Heart left ventricle (tissue), 16 donors: ENCODE data around the gene GNAT1. TPM values are rescaled to one million over a fixed set of nuclear protein-coding genes. Genes with fewer than 3 reads are reported as not detected.
A peak's percentile ranks its signal among the peaks of the same experiment; 100 is the strongest.

ENCODE experiments used
- ATAC-seq, 4 donors: fragments of 200-7000 bp; cut with Tn5 transposase; one replicate each; pipeline ENCODE4 v1.9.1; 2020 to 2022; ENCODE audit warnings: moderate library complexity in 4 of 4, mild to moderate bottlenecking in 3 of 4, moderate number of reproducible peaks in 1 of 4
- DNase-seq, 5 donors: peaks; one replicate each; pipeline ENCODE4 v3.0.0-alpha.2; 2020
- H3K27ac ChIP-seq, 12 donors: fragments of 200-600 bp; sonication (generic) in 4 of 12; one replicate each; pipeline versions ENCODE4 v1.5.0 to v1.8.0; 2016 to 2022; ENCODE audit warnings: mild to moderate bottlenecking in 2 of 12
- H3K27me3 ChIP-seq, 9 donors: fragments of 200-600 bp; sonication (generic) in 2 of 9; one replicate each; pipeline versions ENCODE4 v1.5.1 to v1.8.0; 2016 to 2022; ENCODE audit warnings: mild to moderate bottlenecking in 3 of 9
- H3K36me3 ChIP-seq, 9 donors: fragments of 200-600 bp; sonication (generic) in 2 of 9; one replicate each; pipeline versions ENCODE4 v1.5.0 to v1.8.0; 2018 to 2022; ENCODE audit warnings: mild to moderate bottlenecking in 2 of 9
- H3K4me1 ChIP-seq, 12 donors: fragments of 200-600 bp; sonication (generic) in 4 of 12; one replicate each; pipeline versions ENCODE4 v1.5.0 to v1.8.0; 2016 to 2022; ENCODE audit warnings: mild to moderate bottlenecking in 3 of 12
- H3K4me3 ChIP-seq, 12 donors: fragments of 200-600 bp; sonication (generic) in 4 of 12; one replicate each; pipeline versions ENCODE4 v1.5.0 to v1.8.0; 2017 to 2022; ENCODE audit warnings: mild to moderate bottlenecking in 9 of 12, moderate library complexity in 4 of 12
- H3K9me3 ChIP-seq, 12 donors: fragments of 200-600 bp; sonication (generic) in 4 of 12; one replicate each; pipeline versions ENCODE4 v1.5.0 to v1.8.0; 2016 to 2022; ENCODE audit warnings: mild to moderate bottlenecking in 1 of 12
- POLR2A ChIP-seq, 2 donors: fragments of 450-650 bp; IDR thresholded peaks; one replicate each; pipeline ENCODE4 v1.6.1; 2017; ENCODE audit warnings: antibody characterized with exemption in 2 of 2, mild to moderate bottlenecking in 2 of 2, moderate library complexity in 2 of 2
- WGBS, 4 donors: extraction: QIAGEN DNeasy Blood & Tissue Kit in 2 of 4; methylation state at CpG; one replicate each; pipeline versions ENCODE4 v1.1.5 to v1.1.7; 2013 to 2018; 5-methylcytosine and 5-hydroxymethylcytosine counted together
- intact Hi-C, 10 donors: fragments of 100-400 bp; cut with DNase I; formaldehyde crosslinking; loops; one replicate each; pipeline versions ENCODE4 v1.11.1 to v1.14.2; 2022
- polyA plus RNA-seq, 2 donors: library from polyadenylated mRNA; stranded (reverse); fragments of 200-250 nt; gene quantifications; one replicate each; pipeline ENCODE4 v1.2.3, GENCODE V29; 2013
- total RNA-seq, 9 donors: library from RNA; depleted of rRNA in 2 of 9; stranded (reverse); fragments of >200 nt in 2 of 9; fragmentation: NEBNext Ultra II Directional in 3 of 9; extraction: Animal tissue kit (Norgen Biotek cat#: 25700) in 3 of 9; gene quantifications; one replicate each; pipeline versions ENCODE4 v1.1.0 to v1.2.4, GENCODE V29; 2016 to 2023
- TF ChIP-seq, protein P1 (sequence below), 12 donors: fragments of 200-600 bp; sonication (generic) in 4 of 12; IDR thresholded peaks; one replicate each; pipeline versions ENCODE4 v1.5.0 to v1.8.0; 2018 to 2022; ENCODE audit warnings: antibody characterized with exemption in 12 of 12, mild to moderate bottlenecking in 5 of 12
- donor health status: ischemic (EF 13 %, LVEDD 7.1; RV severe dilation, severe dysfunction).
- donor health status: healthy with polysubstance abuse.
- donor health status: DM: no; HTN: yes; CAD: no.
- donor health status: DM: no; HTN: no; CAD: no.
- donor health status: ischemic (EF 25% LVEDD 6.9; RV normal size, moderate dysfunction).
- donor health status: ischemic (EF 25% LVEDD 5.7; RV mildly dilated, moderate dysfunction).
- donor health status: healthy.
- donor health status: DM: yes; HTN: yes; CAD: no.
- donor health status: ischemic (EF 35%, LVEDD 5.7; RV mildly dilated, moderate dysfunction).
- donor health status: nonischemic (EF 11% LVEDD 7.7; RV severe dilation, severe dysfunction).
- donor health status: DM: yes; HTN: yes; CAD: no.
- donor health status: PGD.
- donor health status: ischemic (EF 29% LVEDD 5.4; RV normal size, mild dysfunction).
- donor health status: nonischemic (EF 23%, LVEDD 6.1; RV moderate dilation, normal function).

The GNAT1 gene
- total and polyA plus RNA-seq, 11 donors: 0.40 TPM; not detected in 10

- DNase-seq (peak in 3 of 5 donors; percentile 50 to 71 (median 61)), ATAC-seq (no peak)
- no peak for TF ChIP-seq POLR2A (IDR thresholded peaks at IDR 0.05)
- TF ChIP-seq, protein P1, sequence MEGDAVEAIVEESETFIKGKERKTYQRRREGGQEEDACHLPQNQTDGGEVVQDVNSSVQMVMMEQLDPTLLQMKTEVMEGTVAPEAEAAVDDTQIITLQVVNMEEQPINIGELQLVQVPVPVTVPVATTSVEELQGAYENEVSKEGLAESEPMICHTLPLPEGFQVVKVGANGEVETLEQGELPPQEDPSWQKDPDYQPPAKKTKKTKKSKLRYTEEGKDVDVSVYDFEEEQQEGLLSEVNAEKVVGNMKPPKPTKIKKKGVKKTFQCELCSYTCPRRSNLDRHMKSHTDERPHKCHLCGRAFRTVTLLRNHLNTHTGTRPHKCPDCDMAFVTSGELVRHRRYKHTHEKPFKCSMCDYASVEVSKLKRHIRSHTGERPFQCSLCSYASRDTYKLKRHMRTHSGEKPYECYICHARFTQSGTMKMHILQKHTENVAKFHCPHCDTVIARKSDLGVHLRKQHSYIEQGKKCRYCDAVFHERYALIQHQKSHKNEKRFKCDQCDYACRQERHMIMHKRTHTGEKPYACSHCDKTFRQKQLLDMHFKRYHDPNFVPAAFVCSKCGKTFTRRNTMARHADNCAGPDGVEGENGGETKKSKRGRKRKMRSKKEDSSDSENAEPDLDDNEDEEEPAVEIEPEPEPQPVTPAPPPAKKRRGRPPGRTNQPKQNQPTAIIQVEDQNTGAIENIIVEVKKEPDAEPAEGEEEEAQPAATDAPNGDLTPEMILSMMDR (IDR thresholded peaks at IDR 0.05): no peak
- WGBS, 4 donors: 47 to 67% (median 55%) methylated on average over 7 to 8 of the region's 8 CpGs
- Histone ChIP-seq H3K9me3 (no peaks in the 10 kb centered on the region), H3K4me1 (peaks cover 26 to 100% (median 89%) of the 10 kb centered on the region in 12 donors), H3K36me3 (no peaks in the 10 kb centered on the region), H3K27ac (peak overlapping the region; percentile 34 to 92 (median 84)), H3K4me3 (no peak overlapping the region), H3K27me3 (no peaks in the 10 kb centered on the region)
- intact Hi-C loops: no loop called here
Measured at GRCh38 chr3:50163572-50164455, 27.6 kb upstream of the GNAT1 start.

DNA sequence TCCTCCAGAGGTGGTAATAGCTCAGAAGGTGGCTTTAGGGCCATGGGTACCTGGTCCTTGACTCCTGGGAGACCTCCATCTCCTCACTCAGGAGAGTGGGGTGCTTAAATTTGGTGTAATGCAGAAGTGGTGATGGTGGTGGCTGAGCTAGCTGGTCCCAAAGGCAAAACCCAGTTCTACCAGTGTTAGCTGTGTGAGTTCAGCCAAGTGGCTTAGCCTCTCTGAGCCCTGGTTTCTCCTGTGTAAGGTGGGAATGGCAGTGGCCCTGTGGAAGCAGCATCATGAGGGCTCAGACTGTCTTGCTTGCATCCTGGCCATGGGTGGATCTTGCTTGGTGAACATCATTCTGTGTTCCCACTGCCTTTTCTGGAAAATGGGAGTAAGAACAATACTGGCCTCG lies 26.9 kb upstream of the GNAT1 start:
- DNase-seq (no peak), ATAC-seq (no peak)
- H3K4me3 ChIP-seq: no peak overlapping the region
- H3K27me3 ChIP-seq: no peaks in the 10 kb centered on the region
- no peaks in the 10 kb centered on the region for H3K36me3 ChIP-seq
- TF ChIP-seq, protein P1 (IDR thresholded peaks at IDR 0.05): no peak
- no peak for TF ChIP-seq POLR2A (IDR thresholded peaks at IDR 0.05)
- WGBS, 4 donors: 40 to 53% (median 47%) methylated on average over 1 of the region's 1 CpG
- H3K4me1 ChIP-seq: peaks cover 26 to 100% (median 91%) of the 10 kb centered on the region in 12 donors
- H3K9me3 ChIP-seq: no peaks in the 10 kb centered on the region
- intact Hi-C loops: no loop called here
- peak overlapping the region; percentile 31 to 92 (median 84) for H3K27ac ChIP-seq

GRCh38 chr3:50164984-50165909 lies 26.2 kb upstream of the GNAT1 start:
- TF ChIP-seq, protein P1 (IDR thresholded peaks at IDR 0.05): no peak
- TF ChIP-seq POLR2A (IDR thresholded peaks at IDR 0.05): no peak
- no peaks in the 10 kb centered on the region for H3K9me3 ChIP-seq
- intact Hi-C loops: no loop called here
- H3K27ac ChIP-seq: peak overlapping the region; percentile 31 to 92 (median 84)
- peaks cover 26 to 100% (median 89%) of the 10 kb centered on the region in 12 donors for H3K4me1 ChIP-seq
- peak overlapping the region in 1 of 12 donors; percentile 12 for H3K4me3 ChIP-seq
- DNase-seq (peak in 2 of 5 donors; percentile 50 to 65), ATAC-seq (peak in 3 of 4 donors; percentile 9 to 26 (median 10))
- 8 to 19% (median 14%) methylated on average over 5 to 7 of the region's 7 CpGs for WGBS, 4 donors
- no peaks in the 10 kb centered on the region for H3K36me3 ChIP-seq
- H3K27me3 ChIP-seq: no peaks in the 10 kb centered on the region
